Measurements from ENCODE around the gene SWI5. TPM values are rescaled to one million over a fixed set of nuclear protein-coding genes. Genes with fewer than 3 reads are reported as not detected.

The SWI5 gene
- total RNA-seq, 2 experiments from 2014 or later: 3.0 to 4.1 TPM

- Mint-ChIP-seq H3K36me3 (ENCODE audit: low read depth) (peaks cover 61% of the 10 kb centered on the region), H3K27me3 (no peaks in the 10 kb centered on the region), H3K9me3 (no peaks in the 10 kb centered on the region), H3K4me3 (no peak overlapping the region), H3K4me1 (ENCODE audit: low read depth) (no peaks in the 10 kb centered on the region), H3K27ac (no peak overlapping the region)
- no peaks in the 10 kb centered on the region for H3K27me3 ChIP-seq (ENCODE audit: control insufficient read depth in 1 of 2, insufficient read depth in 2 of 2, low read length in 2 of 2)
- ATAC-seq (ENCODE audit: poor library complexity) (no peak), DNase-seq (no peak)
- no peaks in the 10 kb centered on the region for H3K4me1 ChIP-seq (ENCODE audit: insufficient read depth, low read length)
- CTCF ChIA-PET: no interaction called here
- POLR2A ChIA-PET: interaction anchor here (1.9 kb wide), 1 partner anchor 10 kb away, joined by 6 read pairs; no protein-coding TSS in a partner anchor
- intact Hi-C loops (cut with DNase I, micrococcal nuclease): no loop called here
- H3K27ac ChIP-seq (ENCODE audit: low read depth in 1 of 2, low read length in 2 of 2): no peak overlapping the region
- H3K36me3 ChIP-seq (ENCODE audit: insufficient read depth, low read length): peaks cover 68% of the 10 kb centered on the region
- TF ChIP-seq, protein P1, sequence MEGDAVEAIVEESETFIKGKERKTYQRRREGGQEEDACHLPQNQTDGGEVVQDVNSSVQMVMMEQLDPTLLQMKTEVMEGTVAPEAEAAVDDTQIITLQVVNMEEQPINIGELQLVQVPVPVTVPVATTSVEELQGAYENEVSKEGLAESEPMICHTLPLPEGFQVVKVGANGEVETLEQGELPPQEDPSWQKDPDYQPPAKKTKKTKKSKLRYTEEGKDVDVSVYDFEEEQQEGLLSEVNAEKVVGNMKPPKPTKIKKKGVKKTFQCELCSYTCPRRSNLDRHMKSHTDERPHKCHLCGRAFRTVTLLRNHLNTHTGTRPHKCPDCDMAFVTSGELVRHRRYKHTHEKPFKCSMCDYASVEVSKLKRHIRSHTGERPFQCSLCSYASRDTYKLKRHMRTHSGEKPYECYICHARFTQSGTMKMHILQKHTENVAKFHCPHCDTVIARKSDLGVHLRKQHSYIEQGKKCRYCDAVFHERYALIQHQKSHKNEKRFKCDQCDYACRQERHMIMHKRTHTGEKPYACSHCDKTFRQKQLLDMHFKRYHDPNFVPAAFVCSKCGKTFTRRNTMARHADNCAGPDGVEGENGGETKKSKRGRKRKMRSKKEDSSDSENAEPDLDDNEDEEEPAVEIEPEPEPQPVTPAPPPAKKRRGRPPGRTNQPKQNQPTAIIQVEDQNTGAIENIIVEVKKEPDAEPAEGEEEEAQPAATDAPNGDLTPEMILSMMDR (IDR thresholded peaks at IDR 0.05): no peak
- H3K4me3 ChIP-seq (ENCODE audit: low read length): no peak overlapping the region
- H3K9me3 ChIP-seq (ENCODE audit: control insufficient read depth in 1 of 2, insufficient read depth in 1 of 2, low read length in 2 of 2): no peaks in the 10 kb centered on the region
Observed at GRCh38 chr9:128260340-128260739, 15.7 kb upstream of the SWI5 start.

DNA sequence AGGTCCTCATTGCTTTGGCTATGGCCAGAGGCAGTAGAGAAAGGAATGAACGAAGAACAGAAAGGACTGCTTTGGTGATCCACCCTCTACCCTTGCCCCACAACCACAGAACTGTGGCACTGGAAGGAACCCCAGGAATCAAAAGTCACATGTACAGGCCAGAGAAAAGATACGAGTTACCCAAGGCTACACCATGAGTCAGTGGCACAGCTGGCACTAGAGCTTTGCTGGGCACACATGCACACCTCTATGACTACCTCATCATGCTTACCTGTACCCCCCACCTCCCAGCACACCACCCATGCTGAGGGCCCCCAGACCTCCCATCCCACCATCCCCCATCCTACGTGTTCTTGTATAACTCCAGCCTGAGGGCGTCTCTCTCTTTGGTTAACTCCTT is 13.4 kb upstream of the SWI5 start:
- Mint-ChIP-seq H3K36me3 (ENCODE audit: low read depth) (peaks cover 70% of the 10 kb centered on the region), H3K27me3 (no peaks in the 10 kb centered on the region), H3K27ac (no peak overlapping the region), H3K4me3 (no peak overlapping the region), H3K4me1 (ENCODE audit: low read depth) (no peaks in the 10 kb centered on the region), H3K9me3 (no peaks in the 10 kb centered on the region)
- ChIA-PET CTCF (no interaction called here), POLR2A (interaction anchor here (0.8 kb wide), 1 partner anchor 24 kb away, joined by 3 read pairs; no protein-coding TSS in a partner anchor)
- Histone ChIP-seq H3K27me3 (ENCODE audit: control insufficient read depth in 1 of 2, insufficient read depth in 2 of 2, low read length in 2 of 2) (no peaks in the 10 kb centered on the region), H3K4me1 (ENCODE audit: insufficient read depth, low read length) (no peaks in the 10 kb centered on the region), H3K9me3 (ENCODE audit: control insufficient read depth in 1 of 2, insufficient read depth in 1 of 2, low read length in 2 of 2) (no peaks in the 10 kb centered on the region), H3K36me3 (ENCODE audit: insufficient read depth, low read length) (peaks cover 68% of the 10 kb centered on the region), H3K4me3 (ENCODE audit: low read length) (no peak overlapping the region), H3K27ac (ENCODE audit: low read depth in 1 of 2, low read length in 2 of 2) (no peak overlapping the region)
- intact Hi-C loops (cut with DNase I, micrococcal nuclease): no loop called here
- TF ChIP-seq, protein P1 (IDR thresholded peaks at IDR 0.05): no peak
- ATAC-seq (ENCODE audit: poor library complexity): no peak
- no peak for DNase-seq

DNA sequence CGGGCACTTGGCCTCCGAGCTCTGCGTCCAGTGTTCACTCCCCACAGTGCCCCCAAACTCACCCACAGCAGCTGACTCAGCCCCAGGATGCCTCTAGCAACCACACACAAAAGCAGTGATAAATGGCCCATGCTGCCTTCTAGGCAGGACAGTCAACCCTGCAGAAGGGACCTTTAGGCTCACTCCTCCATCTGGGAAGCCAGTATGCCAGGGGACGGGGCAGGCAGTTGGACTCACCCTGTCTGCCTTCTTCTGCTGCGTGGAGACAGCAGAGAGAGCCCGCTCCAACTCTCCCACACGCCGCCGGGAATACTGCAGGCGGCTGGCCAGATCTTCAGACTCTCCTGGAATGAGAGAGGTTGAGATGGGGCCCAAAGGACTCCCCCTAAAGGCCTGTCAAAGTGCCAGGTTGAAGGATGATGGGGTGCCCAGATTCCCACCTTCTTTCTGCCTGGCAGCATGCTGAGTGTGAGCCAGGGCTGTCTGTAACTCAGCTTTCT is 10.7 kb upstream of the SWI5 start:
- Mint-ChIP-seq H3K27ac (no peak overlapping the region), H3K4me1 (ENCODE audit: low read depth) (no peaks in the 10 kb centered on the region), H3K36me3 (ENCODE audit: low read depth) (peaks cover 55% of the 10 kb centered on the region), H3K27me3 (no peaks in the 10 kb centered on the region), H3K4me3 (no peak overlapping the region), H3K9me3 (no peaks in the 10 kb centered on the region)
- intact Hi-C loops (cut with DNase I, micrococcal nuclease): no loop called here
- Histone ChIP-seq H3K27me3 (ENCODE audit: control insufficient read depth in 1 of 2, insufficient read depth in 2 of 2, low read length in 2 of 2) (no peaks in the 10 kb centered on the region), H3K4me3 (ENCODE audit: low read length) (no peak overlapping the region), H3K36me3 (ENCODE audit: insufficient read depth, low read length) (peaks cover 43% of the 10 kb centered on the region), H3K9me3 (ENCODE audit: control insufficient read depth in 1 of 2, insufficient read depth in 1 of 2, low read length in 2 of 2) (no peaks in the 10 kb centered on the region), H3K27ac (ENCODE audit: low read depth in 1 of 2, low read length in 2 of 2) (no peak overlapping the region), H3K4me1 (ENCODE audit: insufficient read depth, low read length) (no peaks in the 10 kb centered on the region)
- ATAC-seq (ENCODE audit: poor library complexity) (no peak), DNase-seq (no peak)
- ChIA-PET POLR2A (no interaction called here), CTCF (no interaction called here)
- TF ChIP-seq, protein P1 (IDR thresholded peaks at IDR 0.05): no peak

Measured in CD4-positive, alpha-beta T cell (primary cell).